Endothelial cell of umbilical vein (primary cell): ENCODE measurements around the gene CHMP2B. TPM values are rescaled to one million over a fixed set of nuclear protein-coding genes. Genes with fewer than 3 reads are reported as not detected.

Experiments
- BruUV-seq: library from RNA; stranded (reverse); fragments of 400-500 nt; replicated peaks from 2 replicates; lab custom pipeline; 2021; lab: Mats Ljungman, UMichigan
- CTCF ChIA-PET: fragments of 300-600, 350-600 bp; sonication (Branson Sonifier 250); formaldehyde crosslinking; loops from one replicate; lab custom pipeline; 2021; ENCODE audit warnings: antibody characterized with exemption, inconsistent platforms; lab: Charles Lee
- POLR2A ChIA-PET: fragments of 300-600, 350-600 bp; sonication (Branson Sonifier 250); formaldehyde crosslinking; loops from one replicate; lab custom pipeline; 2021; ENCODE audit warnings: antibody characterized with exemption, inconsistent platforms; lab: Charles Lee
- DNase-seq: peaks from one replicate; pipeline ENCODE4 v3.0.0-alpha.2; 2011; ENCODE audit warnings: low read depth, low spot score
- FAIRE-seq: peaks from 2 replicates; lab custom pipeline; 2011; peaks lifted over from hg19 to GRCh38; lab: Jason Lieb, UNC
- H2AFZ ChIP-seq: 2 replicates; pipeline ENCODE4 v1.6.0; 2012; ENCODE audit warnings: low read depth, low read length, control low read depth, inconsistent platforms
- H3K27ac ChIP-seq: 2 replicates; pipeline ENCODE4 v1.5.1; 2011; ENCODE audit warnings: low read depth, mild to moderate bottlenecking, control low read depth, low read length, moderate library complexity; ENCODE audit not compliant: insufficient read depth
- H3K27me3 ChIP-seq, 2 experiments: 2 replicates each; pipeline versions ENCODE4 v1.6.0 to v1.6.1; 2011; ENCODE audit warnings: low read length in 2 of 2, mixed read lengths in 1 of 2; ENCODE audit not compliant: control insufficient read depth in 2 of 2, insufficient read depth in 2 of 2
- H3K36me3 ChIP-seq, 2 experiments: 2 replicates in 1 of 2; 3 replicates in 1 of 2; pipeline ENCODE4 v1.5.1; 2011; ENCODE audit warnings: low read length in 2 of 2, mild to moderate bottlenecking in 1 of 2, moderate library complexity in 1 of 2; ENCODE audit not compliant: control insufficient read depth in 2 of 2, insufficient read depth in 2 of 2; ENCODE audit errors: extremely low read depth in 1 of 2
- H3K4me1 ChIP-seq: 3 replicates; pipeline ENCODE4 v1.5.1; 2011; ENCODE audit warnings: mild to moderate bottlenecking, low read length; ENCODE audit not compliant: control insufficient read depth, insufficient read depth; ENCODE audit errors: extremely low read depth
- H3K4me2 ChIP-seq: 2 replicates; pipeline ENCODE4 v1.6.1; 2011; ENCODE audit warnings: low read length, control low read depth, mixed read lengths; ENCODE audit not compliant: insufficient read depth
- H3K4me3 ChIP-seq, 3 experiments: fragments of 200-600 bp in 1 of 3; sonication (generic), shearing (Covaris generic) in 1 of 3; replicated peaks in 1 of 3; 2 replicates each; pipeline ENCODE4 v1.5.1; 2011 to 2016; ENCODE audit warnings: control low read depth in 3 of 3, low read length in 3 of 3, mild to moderate bottlenecking in 2 of 3, inconsistent platforms in 1 of 3, low read depth in 1 of 3, moderate library complexity in 1 of 3; ENCODE audit not compliant: insufficient read depth in 1 of 3
- H3K79me2 ChIP-seq: 2 replicates; pipeline ENCODE4 v1.6.0; 2012; ENCODE audit warnings: low read length, inconsistent platforms; ENCODE audit not compliant: control insufficient read depth, insufficient read depth
- H3K9ac ChIP-seq: replicated peaks from 2 replicates; pipeline ENCODE3; 2011; ENCODE audit warnings: low read length, control low read depth; ENCODE audit not compliant: insufficient read depth; ENCODE audit errors: extremely low read depth
- H3K9me1 ChIP-seq: replicated peaks from 3 replicates; pipeline ENCODE4 v1.6.0; 2011; ENCODE audit warnings: mild to moderate bottlenecking, low read length; ENCODE audit not compliant: control insufficient read depth, insufficient read depth; ENCODE audit errors: extremely low read depth
- H3K9me3 ChIP-seq: replicated peaks from 2 replicates; pipeline ENCODE4 v1.5.1; 2012; ENCODE audit warnings: low read length, inconsistent platforms; ENCODE audit not compliant: control insufficient read depth, insufficient read depth
- H4K20me1 ChIP-seq: replicated peaks from 2 replicates; pipeline ENCODE3; 2011; ENCODE audit warnings: mild to moderate bottlenecking, low read length; ENCODE audit not compliant: control insufficient read depth, insufficient read depth; ENCODE audit errors: extremely low read depth
- CTCF ChIP-seq, 2 donors: IDR thresholded peaks; 1 replicate in 1 of 2; 2 replicates in 1 of 2; pipeline ENCODE4 v1.5.1; 2011; ENCODE audit warnings: low read length in 2 of 2, mild to moderate bottlenecking in 2 of 2, moderate library complexity in 2 of 2, control low read depth in 1 of 2, inconsistent platforms in 1 of 2, low read depth in 1 of 2; ENCODE audit not compliant: insufficient read depth in 1 of 2; ENCODE audit errors: extremely low read depth in 1 of 2
- EZH2 ChIP-seq: IDR thresholded peaks from 2 replicates; pipeline ENCODE4 v1.6.1; 2012; ENCODE audit warnings: borderline replicate concordance, low read depth, mild to moderate bottlenecking, moderate library complexity, low read length, inconsistent platforms; ENCODE audit not compliant: severe bottlenecking
- FOS ChIP-seq: IDR thresholded peaks from 2 replicates; pipeline ENCODE4 v1.6.1; 2011; ENCODE audit warnings: mild to moderate bottlenecking, low read length, moderate library complexity, borderline replicate concordance; ENCODE audit not compliant: insufficient read depth
- GATA2 ChIP-seq: IDR thresholded peaks from 2 replicates; pipeline ENCODE4 v1.7.0; 2011; ENCODE audit warnings: low read depth, mild to moderate bottlenecking, moderate library complexity, mixed read lengths, low read length; ENCODE audit not compliant: insufficient read length, insufficient read depth
- JUN ChIP-seq: IDR thresholded peaks from 2 replicates; pipeline ENCODE4 v1.6.1; 2011; ENCODE audit warnings: borderline replicate concordance, low read depth; ENCODE audit not compliant: insufficient read length, insufficient read depth
- MAX ChIP-seq: IDR thresholded peaks from 2 replicates; pipeline ENCODE4 v1.6.1; 2011; ENCODE audit not compliant: insufficient read depth, insufficient read length
- MYC ChIP-seq: IDR thresholded peaks from one replicate; pipeline ENCODE4 v1.6.1; 2011; ENCODE audit warnings: mild to moderate bottlenecking, low read depth, low read length
- POLR2A ChIP-seq: IDR thresholded peaks from 2 replicates; pipeline ENCODE4 v1.6.1; 2012; ENCODE audit warnings: low read depth, mild to moderate bottlenecking, control low read depth, low read length
- POLR2AphosphoS5 ChIP-seq: IDR thresholded peaks from 2 replicates; pipeline ENCODE4 v1.6.1; 2012; ENCODE audit warnings: low read depth, mild to moderate bottlenecking, control low read depth, low read length, moderate library complexity; ENCODE audit not compliant: insufficient read depth
- dilution Hi-C: fragments of 300-500 bp; cut with MboI; formaldehyde crosslinking; loops from one replicate; pipeline ENCODE4 v1.15.0; 2019; ENCODE audit warnings: low sequenced_read_pairs; ENCODE audit not compliant: extremely low pct_ligation_motif_present
- intact Hi-C: fragments of 100-400 bp; cut with micrococcal nuclease; formaldehyde crosslinking; loops from one replicate; pipeline ENCODE4 v1.10.0; 2022
- polyA plus RNA-seq, 4 experiments: library from polyadenylated mRNA; depleted of rRNA in 3 of 4; stranded (reverse) in 3 of 4; unstranded in 1 of 4; fragments of >200 nt; gene quantifications; 2 replicates each; pipeline versions ENCODE4 v1.2.1 to v1.2.3, GENCODE V29; 2011 to 2012; ENCODE audit warnings: missing spikeins in 1 of 4
- total RNA-seq: library from RNA; stranded (reverse); gene quantifications from 2 replicates; pipeline ENCODE4 v1.2.3, GENCODE V29; 2021

CHMP2B gene
- total and polyA plus RNA-seq, 2 donors (not counting 3 experiments of a cell fraction or from before 2014, with no cell fraction given), result 6.8 to 22.0 TPM

GRCh38 chr3:87203809-87204208, 23.3 kb upstream of the CHMP2B start:
- ChIA-PET POLR2A (no interaction called here), CTCF (no interaction called here)
- H3K4me1 ChIP-seq, result no peaks in the 10 kb centered on the region
- H3K36me3 ChIP-seq, result no peaks in the 10 kb centered on the region
- no peak overlapping the region for H3K4me2 ChIP-seq
- H3K9me3 ChIP-seq, result no peaks in the 10 kb centered on the region
- intact Hi-C loops, result no loop called here
- no peaks in the 10 kb centered on the region for H3K79me2 ChIP-seq
- no peak overlapping the region for H3K4me3 ChIP-seq
- H3K9ac ChIP-seq, result no peak overlapping the region
- no peak overlapping the region for H3K27ac ChIP-seq
- TF ChIP-seq FOS (no peak), EZH2 (no peak), GATA2 (no peak), POLR2AphosphoS5 (no peak), JUN (no peak), CTCF (IDR thresholded peaks at IDR 0.05; ENCODE audit: extremely low read depth in 1 of 2, insufficient read depth in 1 of 2, low read depth in 1 of 2, low read length in 2 of 2) (no peak), MAX (no peak), MYC (no peak), POLR2A (no peak)
- no peaks in the 10 kb centered on the region for H3K9me1 ChIP-seq
- no peak overlapping the region for H2AFZ ChIP-seq
- dilution Hi-C loops, result no loop called here
- H4K20me1 ChIP-seq, result no peaks in the 10 kb centered on the region
- peaks cover 0 to 6% of the 10 kb centered on the region in 2 experiments for H3K27me3 ChIP-seq
- FAIRE-seq (no peak), DNase-seq (no peak)
- no TSS peak for BruUV-seq
